ENCODE results near the gene SUGP2.

DNA sequence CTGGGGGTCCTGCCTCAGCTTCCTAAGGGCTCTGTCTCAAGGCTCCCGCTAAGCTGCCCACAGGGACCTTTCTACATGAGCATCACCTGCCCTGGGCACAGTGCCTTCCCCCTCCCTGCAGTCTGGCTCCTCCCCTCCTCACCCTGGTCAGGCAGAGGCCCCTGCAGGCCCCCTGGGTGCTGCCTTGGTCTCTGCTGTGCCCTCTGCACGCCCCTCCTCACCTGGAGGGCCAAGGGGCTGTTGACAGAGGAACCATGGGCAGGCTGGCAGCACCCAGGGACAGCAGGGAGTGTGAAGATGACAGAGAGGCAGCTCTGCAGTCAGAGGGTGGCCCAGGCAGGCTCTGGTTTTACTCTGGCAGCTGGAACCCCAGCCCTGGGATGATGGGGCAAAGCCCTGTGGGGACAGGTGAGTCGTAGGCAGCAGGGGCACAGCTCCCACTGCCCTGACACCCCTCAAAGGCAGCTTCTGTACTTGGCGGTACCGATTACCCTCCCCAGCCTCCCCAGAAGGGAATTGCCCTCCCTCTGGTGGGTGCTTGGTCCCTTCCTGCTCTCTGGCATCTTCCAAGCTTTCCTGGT lies 43.1 kb downstream of the SUGP2 start:
- no peak for TF ChIP-seq SMC3 (conservative IDR thresholded peaks at IDR 0.05; ENCODE audit: poor library complexity)
- TF ChIP-seq EZH2 (IDR thresholded peaks at IDR 0.05; ENCODE audit: borderline replicate concordance, insufficient read depth, low read length, poor library complexity, severe bottlenecking): no peak
- TF ChIP-seq, protein P1, sequence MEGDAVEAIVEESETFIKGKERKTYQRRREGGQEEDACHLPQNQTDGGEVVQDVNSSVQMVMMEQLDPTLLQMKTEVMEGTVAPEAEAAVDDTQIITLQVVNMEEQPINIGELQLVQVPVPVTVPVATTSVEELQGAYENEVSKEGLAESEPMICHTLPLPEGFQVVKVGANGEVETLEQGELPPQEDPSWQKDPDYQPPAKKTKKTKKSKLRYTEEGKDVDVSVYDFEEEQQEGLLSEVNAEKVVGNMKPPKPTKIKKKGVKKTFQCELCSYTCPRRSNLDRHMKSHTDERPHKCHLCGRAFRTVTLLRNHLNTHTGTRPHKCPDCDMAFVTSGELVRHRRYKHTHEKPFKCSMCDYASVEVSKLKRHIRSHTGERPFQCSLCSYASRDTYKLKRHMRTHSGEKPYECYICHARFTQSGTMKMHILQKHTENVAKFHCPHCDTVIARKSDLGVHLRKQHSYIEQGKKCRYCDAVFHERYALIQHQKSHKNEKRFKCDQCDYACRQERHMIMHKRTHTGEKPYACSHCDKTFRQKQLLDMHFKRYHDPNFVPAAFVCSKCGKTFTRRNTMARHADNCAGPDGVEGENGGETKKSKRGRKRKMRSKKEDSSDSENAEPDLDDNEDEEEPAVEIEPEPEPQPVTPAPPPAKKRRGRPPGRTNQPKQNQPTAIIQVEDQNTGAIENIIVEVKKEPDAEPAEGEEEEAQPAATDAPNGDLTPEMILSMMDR (IDR thresholded peaks at IDR 0.05; ENCODE audit: poor library complexity, severe bottlenecking): no peak
- TF ChIP-seq POLR2AphosphoS5 (IDR thresholded peaks at IDR 0.05): no peak
- no peak for TF ChIP-seq RAD21 (conservative IDR thresholded peaks at IDR 0.05)
- TF ChIP-seq, protein P2, sequence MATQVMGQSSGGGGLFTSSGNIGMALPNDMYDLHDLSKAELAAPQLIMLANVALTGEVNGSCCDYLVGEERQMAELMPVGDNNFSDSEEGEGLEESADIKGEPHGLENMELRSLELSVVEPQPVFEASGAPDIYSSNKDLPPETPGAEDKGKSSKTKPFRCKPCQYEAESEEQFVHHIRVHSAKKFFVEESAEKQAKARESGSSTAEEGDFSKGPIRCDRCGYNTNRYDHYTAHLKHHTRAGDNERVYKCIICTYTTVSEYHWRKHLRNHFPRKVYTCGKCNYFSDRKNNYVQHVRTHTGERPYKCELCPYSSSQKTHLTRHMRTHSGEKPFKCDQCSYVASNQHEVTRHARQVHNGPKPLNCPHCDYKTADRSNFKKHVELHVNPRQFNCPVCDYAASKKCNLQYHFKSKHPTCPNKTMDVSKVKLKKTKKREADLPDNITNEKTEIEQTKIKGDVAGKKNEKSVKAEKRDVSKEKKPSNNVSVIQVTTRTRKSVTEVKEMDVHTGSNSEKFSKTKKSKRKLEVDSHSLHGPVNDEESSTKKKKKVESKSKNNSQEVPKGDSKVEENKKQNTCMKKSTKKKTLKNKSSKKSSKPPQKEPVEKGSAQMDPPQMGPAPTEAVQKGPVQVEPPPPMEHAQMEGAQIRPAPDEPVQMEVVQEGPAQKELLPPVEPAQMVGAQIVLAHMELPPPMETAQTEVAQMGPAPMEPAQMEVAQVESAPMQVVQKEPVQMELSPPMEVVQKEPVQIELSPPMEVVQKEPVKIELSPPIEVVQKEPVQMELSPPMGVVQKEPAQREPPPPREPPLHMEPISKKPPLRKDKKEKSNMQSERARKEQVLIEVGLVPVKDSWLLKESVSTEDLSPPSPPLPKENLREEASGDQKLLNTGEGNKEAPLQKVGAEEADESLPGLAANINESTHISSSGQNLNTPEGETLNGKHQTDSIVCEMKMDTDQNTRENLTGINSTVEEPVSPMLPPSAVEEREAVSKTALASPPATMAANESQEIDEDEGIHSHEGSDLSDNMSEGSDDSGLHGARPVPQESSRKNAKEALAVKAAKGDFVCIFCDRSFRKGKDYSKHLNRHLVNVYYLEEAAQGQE (IDR thresholded peaks at IDR 0.05; ENCODE audit: borderline replicate concordance): no peak
- no peak for TF ChIP-seq TAF1 (IDR thresholded peaks at IDR 0.05; ENCODE audit: low read depth)

Measured in neural cell (in vitro differentiated cells).